Measurements from ENCODE around the gene TBC1D3L.
"Not testable (repeated sequence)": the region's sequence is repeated elsewhere in the genome, so short reads cannot be mapped to it uniquely, and the experiment has no call there.

TBC1D3L gene

GRCh38 chr17:37988960-37989359, at the start of gene TBC1D3L:
Gene TBC1D3L, minus strand, starts transcription at chr17:37989060. Its CDS starts 1,540 bp downstream, at chr17:37987520.
- not testable (repeated sequence) for ATAC-seq, H3K4me1 Mint-ChIP-seq, H3K27me3 Mint-ChIP-seq, H3K27ac Mint-ChIP-seq, DNase-seq, H3K9me3 Mint-ChIP-seq, H3K4me3 Mint-ChIP-seq

DNA sequence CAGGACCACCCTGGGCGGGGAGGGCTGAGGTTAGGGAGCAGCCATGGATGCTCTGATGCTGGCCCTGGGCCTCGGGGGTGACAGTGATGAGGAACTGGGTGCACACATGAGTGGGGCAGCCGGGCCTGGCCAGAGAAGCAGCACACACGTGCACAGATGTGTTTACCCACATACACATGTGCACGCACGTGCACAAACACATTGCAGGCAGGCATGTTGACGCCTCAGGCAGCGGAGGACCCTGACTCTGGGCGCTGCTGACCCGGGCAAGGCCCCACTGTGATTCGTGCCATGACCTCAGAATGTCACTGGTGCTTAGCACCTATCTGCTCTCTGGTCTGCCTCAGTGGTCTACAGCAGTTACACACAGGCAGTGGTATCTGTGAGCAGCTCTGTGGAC, 14.8 kb upstream of the TBC1D3L start, which contains the start of gene TBC1D3D:
Gene TBC1D3D (plus strand): TSS at position 301 of the 400 bp plus-strand sequence. CDS start 1,585 bp downstream, outside the sequence.
- not testable (repeated sequence) for ATAC-seq, H3K9me3 Mint-ChIP-seq, H3K4me3 Mint-ChIP-seq, DNase-seq, H3K4me1 Mint-ChIP-seq, H3K27me3 Mint-ChIP-seq, H3K27ac Mint-ChIP-seq

All from stimulated activated naive CD8-positive, alpha-beta T cell treated with anti-CD3 and anti-CD28 coated beads, Interleukin-15, amount 100 ng/mL, for 72 hours (primary cell).